Measurements from ENCODE around the gene YEATS2. TPM values are rescaled to one million over a fixed set of nuclear protein-coding genes. Genes with fewer than 3 reads are reported as not detected.

Gene YEATS2
- total RNA-seq, 1 experiment from 2014 or later, result 31.0 TPM

- CTCF ChIA-PET, result interaction anchor here (0.5 kb wide), 1 partner anchor 186 kb away, joined by 3 read pairs; no protein-coding TSS in a partner anchor
- Histone ChIP-seq H3K79me2 (ENCODE audit: low read length) (no peaks in the 10 kb centered on the region), H3K9me2 (replicated peaks; ENCODE audit: low read length) (no peaks in the 10 kb centered on the region), H3K36me3 (ENCODE audit: low read depth, low read length) (peaks cover 3% of the 10 kb centered on the region; the same call in 1 of the 2 replicates), H2AFZ (ENCODE audit: low read length) (no peak overlapping the region), H3K27ac (ENCODE audit: low read length) (no peak overlapping the region), H3K27me3 (ENCODE audit: low read length) (no peaks in the 10 kb centered on the region), H3K9ac (ENCODE audit: low read length) (no peak overlapping the region), H3K9me3 (ENCODE audit: low read length) (no peaks in the 10 kb centered on the region), H3K4me2 (ENCODE audit: low read length) (no peak overlapping the region), H3K4me1 (ENCODE audit: insufficient read depth, low read length) (no peaks in the 10 kb centered on the region), H3F3A (ENCODE audit: low read length, unreplicated experiment) (no peaks in the 10 kb centered on the region), H3K4me3 (ENCODE audit: low read length) (no peak overlapping the region), H4K20me1 (ENCODE audit: low read length) (no peaks in the 10 kb centered on the region)
- DNase-seq, result no peak
- BruUV-seq (replicated peaks), result TSS peak; percentile 4
- intact Hi-C loops (cut with micrococcal nuclease), result no loop called here
- no peak for ATAC-seq
- POLR2A ChIA-PET (ENCODE audit: unreplicated experiment), result no interaction called here
- no peak for TF ChIP-seq EZH2phosphoT487 (IDR thresholded peaks at IDR 0.05; ENCODE audit: borderline replicate concordance, low read length)
- no peak for TF ChIP-seq CTCF (conservative IDR thresholded peaks at IDR 0.05; ENCODE audit: low read depth, low read length)
- no peak for TF ChIP-seq EZH2 (IDR thresholded peaks at IDR 0.05; ENCODE audit: low read length, unreplicated experiment)
These were observed 118.4 kb downstream of the YEATS2 start for GRCh38 chr3:183815951-183816475.

DNA sequence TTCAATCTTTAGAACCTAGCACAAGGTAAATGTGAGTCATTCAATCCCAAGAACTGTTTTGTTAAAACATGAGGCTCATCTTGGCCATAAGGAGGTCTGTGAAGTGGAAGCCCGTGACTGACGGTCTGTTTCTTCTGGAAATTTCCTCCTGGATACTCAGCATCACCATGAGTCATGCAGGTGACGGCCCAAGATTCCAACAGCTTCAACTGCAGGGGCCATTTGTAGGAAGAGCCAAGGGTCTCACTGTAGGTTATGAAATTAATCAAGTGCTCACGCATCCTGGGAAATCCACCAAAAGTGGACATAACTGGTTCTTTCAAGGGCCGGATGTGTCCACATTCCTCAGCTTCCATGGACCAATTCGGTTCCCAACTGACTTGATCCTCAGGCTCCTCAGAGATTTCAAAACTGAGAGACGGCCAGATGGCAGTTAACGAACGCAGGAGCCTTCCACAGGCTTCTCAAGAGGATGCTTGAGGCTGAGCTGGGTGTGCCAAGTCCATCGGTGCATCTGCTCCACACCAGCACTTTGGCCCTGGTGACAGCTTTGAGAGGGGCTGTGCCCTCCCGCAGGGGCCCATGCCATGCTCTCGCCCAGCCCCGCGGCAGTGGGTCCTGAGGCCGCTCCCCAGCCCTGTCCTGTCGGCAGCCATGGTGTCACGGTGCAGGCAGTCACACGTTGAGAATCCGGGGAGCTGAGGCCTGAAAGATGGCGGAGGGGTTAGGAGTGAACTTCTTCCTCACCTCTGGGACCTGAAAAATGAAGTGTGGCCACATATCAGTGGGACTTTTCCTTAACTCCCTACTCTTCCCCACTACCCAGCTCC lies 119.3 kb downstream of the YEATS2 start:
- no peaks in the 10 kb centered on the region for H3K79me2 ChIP-seq (ENCODE audit: low read length)
- H3K27me3 ChIP-seq (ENCODE audit: low read length), result no peaks in the 10 kb centered on the region
- H3K9me2 ChIP-seq (replicated peaks; ENCODE audit: low read length), result no peaks in the 10 kb centered on the region
- CTCF ChIA-PET, result no interaction called here
- no peaks in the 10 kb centered on the region for H4K20me1 ChIP-seq (ENCODE audit: low read length)
- no peak for ATAC-seq
- no peak overlapping the region for H3K9ac ChIP-seq (ENCODE audit: low read length)
- H3K36me3 ChIP-seq (ENCODE audit: low read depth, low read length), result 0 out of 2 replicates have a peak, but pooled peaks cover 3% of the 10 kb centered on the region
- intact Hi-C loops (cut with micrococcal nuclease), result no loop called here
- no TSS peak for BruUV-seq (replicated peaks)
- H3K4me2 ChIP-seq (ENCODE audit: low read length), result no peak overlapping the region
- no peaks in the 10 kb centered on the region for H3K9me3 ChIP-seq (ENCODE audit: low read length)
- no peak overlapping the region for H3K27ac ChIP-seq (ENCODE audit: low read length)
- POLR2A ChIA-PET (ENCODE audit: unreplicated experiment), result no interaction called here
- no peak for DNase-seq
- no peak for TF ChIP-seq CTCF (conservative IDR thresholded peaks at IDR 0.05; ENCODE audit: low read depth, low read length)
- TF ChIP-seq EZH2 (IDR thresholded peaks at IDR 0.05; ENCODE audit: low read length, unreplicated experiment), result no peak
- TF ChIP-seq EZH2phosphoT487 (IDR thresholded peaks at IDR 0.05; ENCODE audit: borderline replicate concordance, low read length), result no peak
- H2AFZ ChIP-seq (ENCODE audit: low read length), result no peak overlapping the region
- no peak overlapping the region for H3K4me3 ChIP-seq (ENCODE audit: low read length)
- no peaks in the 10 kb centered on the region for H3F3A ChIP-seq (ENCODE audit: low read length, unreplicated experiment)
- H3K4me1 ChIP-seq (ENCODE audit: insufficient read depth, low read length), result no peaks in the 10 kb centered on the region

DNA sequence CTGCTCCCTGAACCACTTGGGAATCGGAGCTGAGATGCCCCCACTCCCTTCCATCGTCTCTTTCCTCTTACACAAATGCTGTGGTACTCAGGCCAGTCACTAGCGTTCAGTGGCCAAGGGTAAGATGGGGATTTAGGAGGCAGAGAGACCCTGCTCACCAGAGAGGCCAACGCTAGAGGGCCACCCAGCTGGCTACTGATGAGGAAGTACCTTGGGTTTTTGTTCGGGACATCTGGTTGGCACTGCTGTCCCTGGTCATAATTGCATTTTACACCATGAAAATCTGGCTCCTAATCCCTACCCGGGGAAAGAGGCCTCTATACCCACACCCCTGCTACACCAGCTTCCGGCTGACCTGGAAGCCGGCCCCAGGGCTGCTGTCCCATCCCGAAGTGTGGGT lies 120.0 kb downstream of the YEATS2 start:
- no TSS peak for BruUV-seq (replicated peaks)
- intact Hi-C loops (cut with micrococcal nuclease), result no loop called here
- TF ChIP-seq CTCF (conservative IDR thresholded peaks at IDR 0.05; ENCODE audit: low read depth, low read length) (no peak), EZH2 (IDR thresholded peaks at IDR 0.05; ENCODE audit: low read length, unreplicated experiment) (no peak)
- ChIA-PET POLR2A (ENCODE audit: unreplicated experiment) (no interaction called here), CTCF (no interaction called here)
- H3F3A ChIP-seq (ENCODE audit: low read length, unreplicated experiment), result no peaks in the 10 kb centered on the region
- H3K9ac ChIP-seq (ENCODE audit: low read length), result no peak overlapping the region
- no peak overlapping the region for H3K4me2 ChIP-seq (ENCODE audit: low read length)
- H3K9me2 ChIP-seq (replicated peaks; ENCODE audit: low read length), result no peaks in the 10 kb centered on the region
- 0 out of 2 replicates have a peak, but pooled peaks cover 3% of the 10 kb centered on the region for H3K36me3 ChIP-seq (ENCODE audit: low read depth, low read length)
- H3K4me3 ChIP-seq (ENCODE audit: low read length), result no peak overlapping the region
- DNase-seq (no peak), ATAC-seq (no peak)
- H2AFZ ChIP-seq (ENCODE audit: low read length), result no peak overlapping the region
- no peaks in the 10 kb centered on the region for H3K4me1 ChIP-seq (ENCODE audit: insufficient read depth, low read length)
- no peaks in the 10 kb centered on the region for H4K20me1 ChIP-seq (ENCODE audit: low read length)
- no peak overlapping the region for H3K27ac ChIP-seq (ENCODE audit: low read length)
- no peaks in the 10 kb centered on the region for H3K27me3 ChIP-seq (ENCODE audit: low read length)
- H3K79me2 ChIP-seq (ENCODE audit: low read length), result no peaks in the 10 kb centered on the region
- H3K9me3 ChIP-seq (ENCODE audit: low read length), result no peaks in the 10 kb centered on the region

Measured in PC-3 (cell line).